CD4-positive, alpha-beta T cell treated with Interleukin-10 for 1 hour (primary cell): Measurements from ENCODE around the gene C1orf198.

Experiments
- DNase-seq: peaks from one replicate; pipeline ENCODE4 v3.0.0-alpha.2; 2020

C1orf198 gene

GRCh38 chr1:230828421-230828820 is 39.9 kb downstream of the C1orf198 start:
- no peak for DNase-seq

GRCh38 chr1:230827801-230828200 is 40.5 kb downstream of the C1orf198 start:
- DNase-seq, result no peak

- no peak for DNase-seq
These were observed 41.1 kb downstream of the C1orf198 start for GRCh38 chr1:230827081-230827681.

- DNase-seq, result no peak
These were observed 42.0 kb downstream of the C1orf198 start for GRCh38 chr1:230826166-230826875.

GRCh38 chr1:230825761-230826160 is 42.6 kb downstream of the C1orf198 start:
- no peak for DNase-seq

- DNase-seq, result no peak
These were observed 43.2 kb downstream of the C1orf198 start for GRCh38 chr1:230824919-230825721.

GRCh38 chr1:230824551-230824918 is 43.8 kb downstream of the C1orf198 start:
- DNase-seq, result no peak

- DNase-seq, result no peak
These were observed 44.4 kb downstream of the C1orf198 start for GRCh38 chr1:230823931-230824381.

GRCh38 chr1:230823426-230823825 is 44.9 kb downstream of the C1orf198 start:
- DNase-seq, result no peak

- DNase-seq, result no peak
These were observed 46.2 kb downstream of the C1orf198 start for GRCh38 chr1:230822092-230822581.

- DNase-seq, result no peak
These were observed 47.0 kb downstream of the C1orf198 start for GRCh38 chr1:230821346-230821745.

- DNase-seq, result no peak
These were observed 47.8 kb downstream of the C1orf198 start for GRCh38 chr1:230820568-230820967.

GRCh38 chr1:230819976-230820375 is 48.3 kb downstream of the C1orf198 start:
- no peak for DNase-seq

GRCh38 chr1:230818901-230819300 is 49.4 kb downstream of the C1orf198 start:
- no peak for DNase-seq

GRCh38 chr1:230818367-230818766 is 50.0 kb downstream of the C1orf198 start:
- no peak for DNase-seq

- DNase-seq, result no peak
These were observed 52.3 kb downstream of the C1orf198 start for GRCh38 chr1:230816018-230816417.

GRCh38 chr1:230814949-230815692 is 53.2 kb downstream of the C1orf198 start:
- DNase-seq, result no peak

- DNase-seq, result no peak
These were observed 55.8 kb downstream of the C1orf198 start for GRCh38 chr1:230812568-230812967.

- DNase-seq, result no peak
These were observed 58.9 kb downstream of the C1orf198 start for GRCh38 chr1:230809256-230809990.

GRCh38 chr1:230808281-230808872 is 59.9 kb downstream of the C1orf198 start:
- DNase-seq, result no peak

GRCh38 chr1:230807561-230808280 is 60.6 kb downstream of the C1orf198 start:
- DNase-seq, result no peak
